ENCODE measurements around the gene SDK1. TPM values are rescaled to one million over a fixed set of nuclear protein-coding genes. Genes with fewer than 3 reads are reported as not detected.

SDK1 gene
- total RNA-seq, 4 donors from 2014 or later, result 7.5 to 35.0 (median 10.2) TPM

GRCh38 chr7:3592401-3593134 is 291.5 kb downstream of the SDK1 start:
- no peak for TF ChIP-seq CTCF (IDR thresholded peaks at IDR 0.05; ENCODE audit: low read depth)

GRCh38 chr7:3594901-3595300 is 293.8 kb downstream of the SDK1 start:
- no peak for TF ChIP-seq CTCF (IDR thresholded peaks at IDR 0.05; ENCODE audit: low read depth)

DNA sequence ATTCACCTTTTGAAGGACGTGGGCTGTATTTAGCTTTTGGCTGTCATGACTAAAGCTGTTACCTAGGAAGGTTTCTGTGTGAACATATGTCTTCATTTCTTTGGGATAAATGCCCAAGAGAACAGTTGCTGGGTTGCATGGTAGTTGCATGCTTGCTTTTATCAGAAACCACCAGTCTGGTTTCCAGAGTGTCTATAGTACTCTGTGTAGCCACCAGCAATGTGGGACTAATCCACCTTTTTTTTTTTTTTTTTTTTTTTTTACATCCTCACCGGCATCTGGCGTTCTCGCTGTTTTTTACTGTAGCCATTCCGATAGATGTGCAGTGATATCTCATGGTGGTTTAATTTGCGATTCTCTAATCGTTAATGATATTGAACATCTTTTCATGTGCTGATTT is 297.8 kb downstream of the SDK1 start:
- no peak for TF ChIP-seq CTCF (IDR thresholded peaks at IDR 0.05; ENCODE audit: low read depth)

GRCh38 chr7:3605222-3605621 is 304.2 kb downstream of the SDK1 start:
- no peak for TF ChIP-seq CTCF (IDR thresholded peaks at IDR 0.05; ENCODE audit: low read depth)

GRCh38 chr7:3606436-3606835 is 305.4 kb downstream of the SDK1 start:
- no peak for TF ChIP-seq CTCF (IDR thresholded peaks at IDR 0.05; ENCODE audit: low read depth)

GRCh38 chr7:3607847-3608246 is 306.8 kb downstream of the SDK1 start:
- no peak for TF ChIP-seq CTCF (IDR thresholded peaks at IDR 0.05; ENCODE audit: low read depth)

GRCh38 chr7:3616306-3616705 is 315.3 kb downstream of the SDK1 start:
- TF ChIP-seq CTCF (IDR thresholded peaks at IDR 0.05; ENCODE audit: low read depth), result no peak
